Stimulated activated CD4-positive, alpha-beta T cell treated with anti-CD3 and anti-CD28 coated beads, TNF-alpha, amount 100 ng/mL, for 24 hours (primary cell): Measurements from ENCODE around the gene ABLIM3.
"Not testable (repeated sequence)": the region's sequence is repeated elsewhere in the genome, so short reads cannot be mapped to it uniquely, and the experiment has no call there.

Experiments
- DNase-seq, 3 experiments: peaks; one replicate each; pipeline ENCODE4 v3.0.0-alpha.2; 2020; ENCODE audit warnings: low read depth in 3 of 3

The ABLIM3 gene

GRCh38 chr5:149257889-149258705, 116.8 kb downstream of the ABLIM3 start:
- DNase-seq: no peak

- no peak for DNase-seq
Observed at GRCh38 chr5:149260761-149261160, 119.5 kb downstream of the ABLIM3 start.

- no peak for DNase-seq
Observed at GRCh38 chr5:149261246-149261645, 120.0 kb downstream of the ABLIM3 start.

GRCh38 chr5:149262315-149262714, 121.0 kb downstream of the ABLIM3 start:
- DNase-seq: no peak

GRCh38 chr5:149264439-149265067, 123.3 kb downstream of the ABLIM3 start:
- peak in 1 of 3 experiments; percentile 31 for DNase-seq

DNA sequence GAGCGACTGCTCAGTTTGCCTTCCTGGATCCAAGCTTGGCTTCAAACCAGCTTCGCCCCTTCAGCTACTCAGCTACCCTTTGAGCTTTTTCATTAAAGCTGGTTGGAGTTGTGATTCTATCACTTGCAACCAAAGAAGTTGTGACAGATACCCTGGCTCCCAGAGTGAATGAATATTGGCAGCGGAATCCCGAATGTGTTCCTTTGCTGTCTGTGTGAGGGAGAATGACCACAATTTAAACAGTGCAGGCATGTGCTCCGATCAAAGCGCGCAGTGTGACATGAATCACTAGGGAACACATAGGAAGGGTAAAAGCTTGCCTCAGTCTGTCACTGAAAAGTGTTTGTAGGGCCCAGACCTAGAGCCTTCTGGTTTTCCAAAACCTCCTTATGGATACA, 123.8 kb downstream of the ABLIM3 start:
- no peak for DNase-seq

DNA sequence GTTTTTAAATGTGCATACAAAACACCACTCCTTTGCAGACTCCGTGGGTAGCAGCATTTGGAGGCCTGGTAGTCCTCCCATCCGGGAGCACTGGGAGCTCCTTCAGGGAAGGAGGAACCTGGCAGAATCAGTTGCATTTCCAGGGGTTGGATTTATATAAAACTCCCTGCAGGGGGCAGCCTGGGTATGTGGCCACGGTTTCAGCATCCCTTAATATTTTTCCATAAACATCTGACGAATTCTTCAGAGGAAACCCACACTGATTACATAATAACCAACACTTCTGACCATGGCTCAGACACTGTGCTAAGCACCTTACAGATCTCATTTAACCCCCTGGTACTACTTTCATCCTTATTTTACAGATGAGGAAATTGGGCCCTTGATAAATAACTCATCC, 124.3 kb downstream of the ABLIM3 start:
- DNase-seq: no peak

DNA sequence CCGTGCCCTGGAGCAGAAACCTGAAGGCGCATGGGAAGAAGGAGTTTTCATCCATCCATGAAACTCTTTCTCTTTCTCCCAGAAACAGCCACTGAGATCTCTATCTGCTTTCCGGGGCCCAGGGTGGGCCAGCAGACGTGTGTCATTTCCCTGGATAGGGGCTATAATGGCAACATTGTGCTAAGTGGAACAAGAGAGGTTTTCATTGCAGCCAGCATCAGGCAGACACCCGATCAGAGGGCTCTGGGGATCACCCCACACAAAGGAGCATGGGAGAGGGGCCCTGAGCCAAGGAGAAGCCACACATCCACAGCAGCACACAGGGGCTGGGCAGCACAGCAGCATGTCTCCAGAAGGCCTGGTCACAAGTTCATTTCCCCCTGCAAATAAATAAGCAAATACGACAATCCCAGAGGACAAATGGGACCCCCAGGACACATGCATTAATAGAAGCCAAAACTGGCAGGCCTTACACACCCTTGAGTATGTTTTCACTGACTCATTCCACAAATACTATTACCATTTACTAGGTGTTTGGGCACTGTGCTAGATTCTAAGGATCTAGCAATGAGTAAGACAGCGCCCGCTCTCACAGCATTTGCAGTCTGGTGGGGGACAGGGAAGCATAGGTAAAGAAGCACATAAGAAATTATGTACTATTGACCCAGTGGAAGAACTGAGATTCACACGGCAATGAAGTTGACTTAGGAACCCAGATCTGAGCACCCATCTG, 126.1 kb downstream of the ABLIM3 start:
- no peak for DNase-seq

GRCh38 chr5:149268928-149269557, 127.8 kb downstream of the ABLIM3 start:
- DNase-seq: no peak

GRCh38 chr5:149271195-149271715, 130.0 kb downstream of the ABLIM3 start:
- DNase-seq: no peak

GRCh38 chr5:149271716-149272563, 130.6 kb downstream of the ABLIM3 start, which contains the start of gene AFAP1L1:
AFAP1L1 (plus strand) TSS chr5:149271859; CDS start chr5:149271969, 110 bp downstream.
- DNase-seq: peak in 1 of 3 experiments; percentile 21

GRCh38 chr5:149272781-149273180, 131.5 kb downstream of the ABLIM3 start:
- not testable (repeated sequence) for DNase-seq

DNA sequence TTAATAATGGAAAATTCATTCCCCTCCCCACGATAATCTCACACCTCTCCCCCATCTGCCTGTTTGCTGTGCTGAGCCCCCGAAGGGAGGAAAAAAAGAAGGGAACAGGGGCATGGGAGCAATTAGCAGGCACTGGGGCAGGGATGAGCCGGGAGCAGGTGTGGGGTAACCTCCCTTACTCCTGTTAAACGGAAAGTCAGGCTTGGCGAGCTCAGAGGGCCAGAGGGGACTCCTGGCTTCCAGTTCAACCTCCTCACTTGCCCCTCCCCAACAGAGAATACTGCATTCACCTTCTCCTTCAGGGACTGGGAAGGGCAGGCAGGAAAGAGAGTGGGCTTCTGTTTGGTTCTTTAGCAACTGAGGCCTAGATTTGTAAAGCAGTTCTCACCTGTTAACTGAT, 131.9 kb downstream of the ABLIM3 start:
- DNase-seq: no peak

DNA sequence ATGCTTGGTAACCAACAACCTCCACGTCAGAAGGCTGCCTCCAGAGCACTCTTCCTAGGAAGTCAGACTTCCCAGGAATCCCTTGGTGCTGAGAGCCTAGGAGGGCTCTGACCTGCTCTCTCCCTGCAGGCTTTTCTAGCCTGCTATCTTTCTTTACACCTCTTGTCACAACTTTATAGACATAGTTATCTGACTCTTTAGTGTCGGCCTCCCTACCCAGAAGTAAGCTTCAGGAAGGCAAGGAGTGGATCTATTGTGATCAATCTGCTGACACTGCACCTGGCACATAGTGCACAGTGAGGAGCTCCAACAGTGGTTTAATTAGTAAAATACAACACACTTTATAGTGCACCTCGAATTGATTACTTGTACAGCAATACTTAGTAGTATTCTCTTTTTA, 132.7 kb downstream of the ABLIM3 start:
- DNase-seq: no peak

DNA sequence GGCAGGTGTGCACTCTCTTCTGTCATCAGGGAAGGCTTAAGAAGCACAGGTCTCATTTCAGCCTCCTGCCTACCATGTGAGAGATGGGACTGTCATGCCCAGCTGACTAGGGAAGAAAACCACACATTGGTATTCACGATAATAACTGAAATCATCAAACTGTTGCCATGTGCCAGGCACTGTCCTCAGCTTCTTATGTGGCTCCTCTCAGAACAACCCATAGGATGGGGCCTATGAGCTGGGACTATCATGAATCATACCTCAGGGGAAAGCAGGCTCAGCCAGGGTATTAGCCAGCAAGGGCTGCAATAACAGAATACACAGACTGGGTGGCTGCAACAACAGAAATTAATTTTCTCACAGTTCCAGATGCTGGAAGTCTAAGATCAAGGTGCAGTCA, 133.6 kb downstream of the ABLIM3 start:
- no peak for DNase-seq

- DNase-seq: no peak
Observed at GRCh38 chr5:149277801-149278200, 136.5 kb downstream of the ABLIM3 start.

DNA sequence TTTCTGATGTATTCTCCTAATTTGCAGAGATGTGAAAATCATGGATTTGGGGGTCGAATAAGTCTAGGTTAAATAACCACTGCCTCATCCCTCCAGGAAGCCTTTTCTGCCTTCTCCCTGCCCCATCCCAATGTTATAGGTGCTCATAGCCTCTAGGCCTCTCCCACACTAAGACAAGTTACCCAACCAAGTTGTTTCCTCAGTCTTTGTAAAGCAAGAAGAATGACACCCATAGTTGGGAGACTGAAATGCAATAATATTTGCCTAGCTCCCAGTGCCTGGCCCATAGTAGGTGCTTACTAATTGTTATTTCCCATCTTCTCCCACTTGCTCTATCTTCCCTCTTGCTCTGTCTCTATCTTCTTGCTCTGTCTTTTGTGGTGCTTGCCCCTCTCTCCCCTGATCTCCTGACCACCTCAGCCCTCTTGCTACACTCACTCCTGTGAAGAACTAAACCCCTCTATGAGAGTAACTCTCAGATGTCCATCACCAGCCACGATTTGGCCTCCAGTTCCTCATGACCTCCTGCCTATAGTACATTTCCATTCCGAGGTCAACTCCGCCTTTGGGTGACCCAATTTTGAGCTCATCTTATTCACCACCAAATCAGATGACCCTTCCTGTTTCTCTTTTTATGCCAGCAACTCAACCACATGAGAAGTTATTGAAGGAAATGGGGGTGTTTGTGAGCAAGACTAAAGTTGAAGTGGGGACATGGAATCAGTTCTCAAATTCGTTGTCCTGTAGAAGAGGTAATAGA, 137.3 kb downstream of the ABLIM3 start:
- DNase-seq: no peak

DNA sequence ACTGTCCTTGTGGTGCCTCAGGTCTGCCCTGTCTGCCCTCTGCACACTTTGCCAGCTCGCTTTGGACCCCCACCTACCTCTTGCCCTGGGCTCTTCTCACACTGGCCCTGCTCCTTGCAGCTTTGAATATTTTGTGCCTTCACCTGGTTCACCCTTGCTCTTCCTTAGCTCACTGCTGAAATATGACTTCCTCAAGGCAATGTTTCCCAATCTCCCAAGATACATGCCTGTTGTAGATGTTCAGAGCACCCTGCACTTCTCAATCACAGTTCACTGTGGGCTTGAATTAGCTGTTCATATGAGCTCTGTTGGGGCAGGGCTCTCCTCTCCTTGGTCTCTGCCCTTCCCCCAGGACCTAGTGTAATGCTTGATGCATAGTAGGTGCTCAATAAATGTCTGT, 138.4 kb downstream of the ABLIM3 start:
- no peak for DNase-seq

DNA sequence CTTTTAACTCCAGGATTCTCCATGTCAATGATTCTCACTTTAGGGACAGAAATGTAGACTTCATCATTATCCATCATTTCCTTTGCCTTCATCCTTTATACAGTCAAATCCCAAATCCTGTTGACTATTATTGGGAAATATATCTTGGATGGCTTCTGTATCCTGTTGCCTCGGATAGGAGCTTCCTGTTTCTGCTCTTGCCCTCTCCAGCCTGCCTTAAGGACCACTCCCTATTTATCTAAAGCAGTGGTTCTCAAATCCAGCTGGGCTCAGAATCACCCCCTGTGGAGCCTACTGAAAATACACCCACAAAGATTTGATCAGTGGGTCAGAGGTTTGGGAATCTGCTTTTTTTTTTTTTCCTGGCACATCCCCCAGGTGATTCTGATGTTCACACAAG, 138.8 kb downstream of the ABLIM3 start:
- no peak for DNase-seq

- no peak for DNase-seq
Observed at GRCh38 chr5:149280802-149281201, 139.5 kb downstream of the ABLIM3 start.
